Measurements from ENCODE around the gene SACS.

SACS gene

GRCh38 chr13:23399347-23399746 lies 34.2 kb downstream of the SACS start:
- no peaks in the 10 kb centered on the region for H3K4me1 ChIP-seq (ENCODE audit: control insufficient read depth, insufficient read depth, low read length)
- H3K27me3 ChIP-seq (replicated peaks; ENCODE audit: control insufficient read depth, insufficient read depth, low read length), result no peaks in the 10 kb centered on the region
- H3K9me3 ChIP-seq (ENCODE audit: control insufficient read depth, low read length), result peaks cover 9% of the 10 kb centered on the region
- H3K4me3 ChIP-seq (ENCODE audit: low read length), result no peak overlapping the region
- DNase-seq (ENCODE audit: low read depth), result no peak
- no peaks in the 10 kb centered on the region for H3K36me3 ChIP-seq (ENCODE audit: control insufficient read depth, insufficient read depth, low read length, severe bottlenecking)
- H3K9ac ChIP-seq (ENCODE audit: low read length), result no peak overlapping the region

GRCh38 chr13:23394821-23395220 lies 38.7 kb downstream of the SACS start:
- H3K9me3 ChIP-seq (ENCODE audit: control insufficient read depth, low read length), result peaks cover 9% of the 10 kb centered on the region
- no peak overlapping the region for H3K9ac ChIP-seq (ENCODE audit: low read length)
- no peaks in the 10 kb centered on the region for H3K36me3 ChIP-seq (ENCODE audit: control insufficient read depth, insufficient read depth, low read length, severe bottlenecking)
- H3K27me3 ChIP-seq (replicated peaks; ENCODE audit: control insufficient read depth, insufficient read depth, low read length), result no peaks in the 10 kb centered on the region
- H3K4me1 ChIP-seq (ENCODE audit: control insufficient read depth, insufficient read depth, low read length), result no peaks in the 10 kb centered on the region
- DNase-seq (ENCODE audit: low read depth), result no peak
- no peak overlapping the region for H3K4me3 ChIP-seq (ENCODE audit: low read length)

GRCh38 chr13:23392925-23393645 lies 40.4 kb downstream of the SACS start:
- no peaks in the 10 kb centered on the region for H3K36me3 ChIP-seq (ENCODE audit: control insufficient read depth, insufficient read depth, low read length, severe bottlenecking)
- peaks cover 3% of the 10 kb centered on the region for H3K4me1 ChIP-seq (ENCODE audit: control insufficient read depth, insufficient read depth, low read length)
- H3K9me3 ChIP-seq (ENCODE audit: control insufficient read depth, low read length), result no peaks in the 10 kb centered on the region
- no peak overlapping the region for H3K4me3 ChIP-seq (ENCODE audit: low read length)
- no peaks in the 10 kb centered on the region for H3K27me3 ChIP-seq (replicated peaks; ENCODE audit: control insufficient read depth, insufficient read depth, low read length)
- no peak overlapping the region for H3K9ac ChIP-seq (ENCODE audit: low read length)
- DNase-seq (ENCODE audit: low read depth), result no peak

GRCh38 chr13:23392313-23392712 lies 41.2 kb downstream of the SACS start:
- Histone ChIP-seq H3K9me3 (ENCODE audit: control insufficient read depth, low read length) (no peaks in the 10 kb centered on the region), H3K36me3 (ENCODE audit: control insufficient read depth, insufficient read depth, low read length, severe bottlenecking) (no peaks in the 10 kb centered on the region), H3K4me1 (ENCODE audit: control insufficient read depth, insufficient read depth, low read length) (peaks cover 3% of the 10 kb centered on the region), H3K27me3 (replicated peaks; ENCODE audit: control insufficient read depth, insufficient read depth, low read length) (no peaks in the 10 kb centered on the region), H3K4me3 (ENCODE audit: low read length) (no peak overlapping the region), H3K9ac (ENCODE audit: low read length) (no peak overlapping the region)
- DNase-seq (ENCODE audit: low read depth), result no peak

- Histone ChIP-seq H3K4me1 (ENCODE audit: control insufficient read depth, insufficient read depth, low read length) (peaks cover 3% of the 10 kb centered on the region), H3K36me3 (ENCODE audit: control insufficient read depth, insufficient read depth, low read length, severe bottlenecking) (no peaks in the 10 kb centered on the region), H3K27me3 (replicated peaks; ENCODE audit: control insufficient read depth, insufficient read depth, low read length) (no peaks in the 10 kb centered on the region), H3K9me3 (ENCODE audit: control insufficient read depth, low read length) (no peaks in the 10 kb centered on the region), H3K9ac (ENCODE audit: low read length) (no peak overlapping the region), H3K4me3 (ENCODE audit: low read length) (no peak overlapping the region)
- no peak for DNase-seq (ENCODE audit: low read depth)
Measured at GRCh38 chr13:23391752-23392151, 41.8 kb downstream of the SACS start.

- no peak overlapping the region for H3K9ac ChIP-seq (ENCODE audit: low read length)
Measured at GRCh38 chr13:23386533-23386932, 47.0 kb downstream of the SACS start.

GRCh38 chr13:23385931-23386330 lies 47.6 kb downstream of the SACS start:
- H3K9ac ChIP-seq (ENCODE audit: low read length), result no peak overlapping the region

More at GRCh38 chr13:23386533-23386932, 47.0 kb downstream of the SACS start:
- no peak for DNase-seq (ENCODE audit: low read depth)
- Histone ChIP-seq H3K36me3 (ENCODE audit: control insufficient read depth, insufficient read depth, low read length, severe bottlenecking) (no peaks in the 10 kb centered on the region), H3K27me3 (replicated peaks; ENCODE audit: control insufficient read depth, insufficient read depth, low read length) (no peaks in the 10 kb centered on the region), H3K4me1 (ENCODE audit: control insufficient read depth, insufficient read depth, low read length) (peaks cover 6% of the 10 kb centered on the region), H3K9me3 (ENCODE audit: control insufficient read depth, low read length) (no peaks in the 10 kb centered on the region), H3K4me3 (ENCODE audit: low read length) (no peak overlapping the region)

GRCh38 chr13:23384111-23384510 lies 49.4 kb downstream of the SACS start:
- Histone ChIP-seq H3K36me3 (ENCODE audit: control insufficient read depth, insufficient read depth, low read length, severe bottlenecking) (no peaks in the 10 kb centered on the region), H3K9me3 (ENCODE audit: control insufficient read depth, low read length) (no peaks in the 10 kb centered on the region), H3K4me3 (ENCODE audit: low read length) (no peak overlapping the region), H3K27me3 (replicated peaks; ENCODE audit: control insufficient read depth, insufficient read depth, low read length) (no peaks in the 10 kb centered on the region), H3K4me1 (ENCODE audit: control insufficient read depth, insufficient read depth, low read length) (peaks cover 16% of the 10 kb centered on the region), H3K9ac (ENCODE audit: low read length) (no peak overlapping the region)
- peak; percentile 44 for DNase-seq (ENCODE audit: low read depth)

More at GRCh38 chr13:23385931-23386330, 47.6 kb downstream of the SACS start:
- Histone ChIP-seq H3K4me3 (ENCODE audit: low read length) (no peak overlapping the region), H3K27me3 (replicated peaks; ENCODE audit: control insufficient read depth, insufficient read depth, low read length) (no peaks in the 10 kb centered on the region), H3K4me1 (ENCODE audit: control insufficient read depth, insufficient read depth, low read length) (peaks cover 6% of the 10 kb centered on the region), H3K36me3 (ENCODE audit: control insufficient read depth, insufficient read depth, low read length, severe bottlenecking) (no peaks in the 10 kb centered on the region), H3K9me3 (ENCODE audit: control insufficient read depth, low read length) (no peaks in the 10 kb centered on the region)
- DNase-seq (ENCODE audit: low read depth), result no peak

GRCh38 chr13:23383151-23383550 lies 50.4 kb downstream of the SACS start:
- Histone ChIP-seq H3K36me3 (ENCODE audit: control insufficient read depth, insufficient read depth, low read length, severe bottlenecking) (no peaks in the 10 kb centered on the region), H3K27me3 (replicated peaks; ENCODE audit: control insufficient read depth, insufficient read depth, low read length) (no peaks in the 10 kb centered on the region), H3K4me1 (ENCODE audit: control insufficient read depth, insufficient read depth, low read length) (peaks cover 19% of the 10 kb centered on the region), H3K4me3 (ENCODE audit: low read length) (no peak overlapping the region), H3K9ac (ENCODE audit: low read length) (no peak overlapping the region), H3K9me3 (ENCODE audit: control insufficient read depth, low read length) (no peaks in the 10 kb centered on the region)
- DNase-seq (ENCODE audit: low read depth), result no peak

GRCh38 chr13:23381866-23382265 lies 51.6 kb downstream of the SACS start:
- H3K4me1 ChIP-seq (ENCODE audit: control insufficient read depth, insufficient read depth, low read length), result peaks cover 31% of the 10 kb centered on the region
- DNase-seq (ENCODE audit: low read depth), result no peak
- no peak overlapping the region for H3K9ac ChIP-seq (ENCODE audit: low read length)
- no peaks in the 10 kb centered on the region for H3K27me3 ChIP-seq (replicated peaks; ENCODE audit: control insufficient read depth, insufficient read depth, low read length)
- H3K9me3 ChIP-seq (ENCODE audit: control insufficient read depth, low read length), result no peaks in the 10 kb centered on the region
- no peak overlapping the region for H3K4me3 ChIP-seq (ENCODE audit: low read length)
- H3K36me3 ChIP-seq (ENCODE audit: control insufficient read depth, insufficient read depth, low read length, severe bottlenecking), result no peaks in the 10 kb centered on the region

GRCh38 chr13:23380534-23380933 lies 53.0 kb downstream of the SACS start:
- peak; percentile 63 for DNase-seq (ENCODE audit: low read depth)
- no peak overlapping the region for H3K4me3 ChIP-seq (ENCODE audit: low read length)
- no peaks in the 10 kb centered on the region for H3K36me3 ChIP-seq (ENCODE audit: control insufficient read depth, insufficient read depth, low read length, severe bottlenecking)
- no peaks in the 10 kb centered on the region for H3K9me3 ChIP-seq (ENCODE audit: control insufficient read depth, low read length)
- H3K9ac ChIP-seq (ENCODE audit: low read length), result no peak overlapping the region
- H3K27me3 ChIP-seq (replicated peaks; ENCODE audit: control insufficient read depth, insufficient read depth, low read length), result no peaks in the 10 kb centered on the region
- peaks cover 41% of the 10 kb centered on the region for H3K4me1 ChIP-seq (ENCODE audit: control insufficient read depth, insufficient read depth, low read length)
